NCI-H1092 treated with DMSO at 0.1 percent for 48 hours (cell line): ENCODE data around the gene UNC13C.

Experiments used
- DNase-seq: peaks from one replicate; lab custom pipeline; 2025; lab: John Stamatoyannopoulos, UW

UNC13C gene

DNA sequence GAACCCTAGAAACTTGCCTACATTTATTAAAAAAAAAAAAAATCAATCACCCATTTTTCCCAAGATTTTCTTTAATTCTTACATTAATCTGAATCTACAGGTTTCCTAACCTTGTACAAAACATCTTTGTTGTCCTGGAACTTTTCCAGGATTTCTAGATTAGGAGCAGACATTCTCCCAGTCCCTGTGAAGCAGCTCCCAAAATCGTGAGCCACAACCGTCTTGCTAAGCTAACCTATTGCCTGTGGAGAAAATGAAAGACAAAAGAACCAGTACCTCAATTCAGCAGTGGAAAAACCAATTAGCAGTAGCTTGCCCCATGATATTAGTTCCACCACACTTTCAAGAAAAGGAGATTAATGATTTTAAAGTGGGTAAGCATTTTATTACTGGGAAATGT is 522.1 kb downstream of the UNC13C start:
- DNase-seq = no peak

DNA sequence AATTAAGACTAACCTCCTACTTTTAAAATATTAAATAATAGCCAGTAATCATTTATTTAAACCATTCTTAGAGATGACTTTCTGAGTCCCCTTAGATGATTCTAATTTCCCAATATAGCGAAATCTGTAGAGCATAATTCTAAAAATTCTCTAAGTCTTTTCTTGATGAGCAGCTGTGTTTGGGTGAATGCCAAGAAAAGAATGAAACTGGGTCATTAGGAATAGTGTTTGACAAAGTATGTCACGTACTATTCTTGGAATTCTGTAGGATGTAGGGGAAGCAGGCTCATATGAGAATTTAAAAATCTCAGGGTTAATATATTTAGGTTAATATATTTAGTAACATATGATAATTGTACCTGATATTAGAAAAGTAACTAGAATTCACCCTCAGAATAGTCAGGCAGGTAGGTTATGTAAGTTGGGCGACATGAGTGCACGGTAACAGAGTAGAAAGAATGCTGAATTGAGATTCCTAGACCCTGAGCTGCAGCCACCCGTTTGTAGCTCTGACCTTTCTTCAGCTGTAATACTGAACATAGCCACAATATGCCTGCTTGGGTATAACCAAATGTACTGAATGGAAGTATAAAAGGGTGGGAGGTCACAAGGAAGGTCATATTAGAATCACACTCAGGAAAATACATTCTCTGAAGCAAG is 524.3 kb downstream of the UNC13C start:
- DNase-seq = no peak

DNA sequence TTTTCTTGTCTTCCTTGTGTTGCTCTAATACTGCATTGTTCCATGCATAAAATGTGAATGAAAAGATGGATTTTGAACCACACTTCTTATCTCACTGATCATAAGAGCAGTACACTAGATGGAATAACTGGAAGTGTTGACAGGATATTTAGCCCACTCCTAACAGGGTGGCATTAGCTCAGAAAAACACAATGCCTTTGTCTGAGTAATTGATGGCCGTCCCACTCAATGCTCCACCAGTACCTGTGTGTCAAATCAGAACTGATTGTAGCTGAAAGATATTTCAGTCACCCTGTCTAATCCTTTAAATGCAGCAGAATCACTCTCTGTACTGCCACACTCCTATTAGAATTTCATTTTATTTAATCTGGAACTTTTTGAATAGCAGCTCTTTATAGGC is 526.5 kb downstream of the UNC13C start:
- DNase-seq = no peak

DNA sequence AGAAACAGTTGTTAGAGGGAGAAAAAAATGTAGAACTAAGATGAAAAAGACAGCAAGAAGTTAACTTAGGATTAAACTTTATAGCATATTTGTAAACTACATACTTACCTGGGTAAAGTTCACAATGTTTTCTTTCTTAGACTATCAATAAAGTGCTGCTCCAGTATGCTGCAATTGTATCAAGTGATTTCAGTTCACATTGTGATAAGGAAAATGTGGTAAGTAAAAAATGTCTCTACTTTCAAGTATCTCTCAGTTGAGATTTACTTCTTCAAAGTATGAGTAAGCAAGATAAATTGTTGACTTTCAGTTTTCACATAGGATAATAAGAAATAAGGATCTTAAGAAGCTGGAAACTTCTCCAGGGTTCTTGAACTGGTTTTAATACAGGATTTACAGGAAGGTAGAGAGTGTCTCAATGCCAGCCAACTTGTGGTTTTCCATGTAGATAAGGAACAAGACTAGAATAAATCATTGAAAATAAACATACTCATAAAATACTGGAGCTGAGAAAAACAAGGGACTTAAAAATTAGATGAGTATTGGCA is 528.8 kb downstream of the UNC13C start:
- DNase-seq = no peak

DNA sequence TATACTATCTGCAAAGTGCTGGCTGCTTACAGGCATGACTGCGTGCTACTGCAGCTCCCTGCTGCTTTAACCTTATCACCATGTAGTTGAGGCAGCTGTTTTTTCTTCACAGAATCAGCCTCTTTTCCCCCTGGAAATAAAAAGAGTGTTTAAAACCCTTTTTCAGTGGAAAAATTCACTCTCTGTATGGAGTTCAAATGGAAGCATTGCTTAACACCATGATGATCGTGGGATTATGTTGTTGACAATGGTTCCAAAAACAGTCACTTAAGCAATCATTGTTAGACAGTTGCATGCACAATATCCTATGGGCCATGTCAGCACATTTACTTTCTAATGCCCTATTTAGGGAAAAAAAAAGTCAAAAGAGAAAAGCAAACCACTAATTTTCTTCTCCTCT is 536.4 kb downstream of the UNC13C start:
- no peak for DNase-seq

DNA sequence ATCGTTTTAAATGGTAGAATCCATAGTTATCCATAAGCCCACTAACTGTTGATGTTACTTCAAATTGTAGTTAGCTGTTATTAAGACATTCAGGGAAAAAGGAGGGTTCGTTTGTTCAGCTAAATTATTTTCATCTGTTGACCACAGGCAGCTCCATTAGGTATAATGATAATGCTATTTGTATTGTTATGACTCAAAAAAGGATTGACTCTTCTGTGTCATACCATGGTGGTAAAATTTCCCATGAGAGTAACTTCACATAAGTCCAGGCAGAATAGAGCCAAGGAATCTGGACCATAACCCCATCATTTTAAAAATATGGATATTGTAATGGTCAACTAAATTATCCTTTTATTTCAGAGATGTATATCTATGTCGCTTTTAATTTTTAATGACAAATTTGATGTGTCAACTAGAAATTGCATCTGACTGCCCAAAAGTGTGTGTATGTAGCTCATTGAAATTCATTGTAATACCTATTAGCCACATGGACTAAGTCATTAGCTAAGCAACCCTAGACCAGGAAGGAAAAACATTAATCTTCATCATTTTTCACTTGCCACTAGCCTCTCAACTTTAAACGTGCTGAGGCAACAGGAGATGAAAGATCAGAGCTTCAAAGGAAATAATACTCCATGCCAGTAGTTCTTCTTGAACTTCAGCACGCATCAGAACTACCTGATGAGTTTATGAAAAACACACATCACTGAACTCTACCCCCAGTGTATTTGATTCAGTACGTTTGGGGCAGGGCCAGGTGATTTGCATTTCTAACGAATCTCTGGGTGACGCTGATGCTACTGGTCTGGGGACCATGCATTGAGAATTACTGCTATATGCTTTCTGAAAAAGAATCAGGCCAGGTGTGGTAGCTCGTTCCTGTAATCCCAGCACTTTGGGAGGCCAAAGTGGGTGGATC is 537.7 kb downstream of the UNC13C start:
- no peak for DNase-seq

DNA sequence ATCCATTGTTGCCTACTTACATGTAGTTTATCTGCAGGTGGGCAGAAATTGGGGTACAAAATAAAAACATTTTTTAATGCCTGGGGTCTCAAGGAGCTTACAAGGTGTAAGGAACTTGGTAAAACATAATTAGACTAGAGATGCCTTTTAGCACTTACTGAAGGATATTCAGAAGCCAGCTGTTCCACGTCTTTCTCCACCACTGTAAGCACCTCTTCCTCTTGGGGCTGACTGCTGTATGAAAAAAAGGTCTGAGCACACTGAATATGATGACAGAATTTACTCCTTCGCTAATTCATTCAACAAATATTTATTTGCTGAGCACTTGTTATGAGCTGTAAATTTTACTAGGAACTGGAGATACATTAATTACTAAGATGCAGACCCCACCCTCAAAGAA is 539.1 kb downstream of the UNC13C start:
- DNase-seq = no peak

DNA sequence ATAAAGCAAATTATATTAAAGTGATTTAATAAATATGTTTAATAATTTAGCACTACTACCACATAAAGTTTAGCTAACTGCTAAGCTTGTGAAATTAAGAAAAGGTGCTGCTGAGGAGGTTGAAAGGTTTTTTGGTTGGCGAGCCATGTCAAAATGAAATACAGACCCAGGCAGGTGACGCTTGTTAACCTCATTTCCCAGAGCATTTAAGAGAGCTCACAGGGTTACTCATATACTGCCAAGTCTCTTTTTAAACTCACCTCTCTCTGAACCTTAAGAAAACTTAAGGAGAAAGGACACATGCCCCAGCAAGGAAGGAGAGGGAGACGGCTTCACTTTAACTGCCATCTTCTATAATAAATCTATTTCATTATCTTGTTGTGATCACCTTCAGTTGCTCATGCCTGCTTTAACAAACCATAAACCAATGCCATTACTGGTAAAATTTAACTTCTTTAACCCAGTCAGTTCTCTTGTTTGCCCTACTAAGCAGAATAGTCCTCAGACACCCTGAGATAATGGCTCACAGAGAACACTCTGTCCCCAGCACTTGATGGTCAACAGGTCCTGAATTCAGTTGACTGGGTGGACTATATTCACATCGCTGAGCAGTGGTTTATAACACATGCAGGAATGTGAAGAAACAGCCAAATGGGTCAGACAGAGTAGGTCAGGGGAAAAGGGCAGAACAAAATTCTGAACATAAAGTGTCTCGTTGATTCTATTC is 540.1 kb downstream of the UNC13C start:
- no peak for DNase-seq

DNA sequence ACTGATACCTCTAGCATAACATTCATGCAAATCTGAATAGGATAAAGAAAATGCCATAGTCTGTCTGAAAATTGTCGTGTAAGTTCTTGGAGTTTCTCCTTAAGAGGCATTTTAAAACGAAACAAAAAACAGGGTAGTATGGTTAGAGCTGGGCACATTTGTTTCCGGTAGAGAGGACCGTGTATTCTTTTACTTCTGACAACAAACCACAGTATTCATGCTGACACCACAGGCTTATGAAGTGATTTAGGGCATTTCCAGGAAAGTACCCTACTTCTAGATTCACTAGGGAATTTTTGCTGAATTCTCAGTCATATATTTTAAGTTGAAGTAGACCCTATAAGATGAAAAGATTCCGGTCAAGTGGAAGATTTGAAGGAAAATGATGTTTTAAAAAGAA is 541.3 kb downstream of the UNC13C start:
- DNase-seq = no peak

DNA sequence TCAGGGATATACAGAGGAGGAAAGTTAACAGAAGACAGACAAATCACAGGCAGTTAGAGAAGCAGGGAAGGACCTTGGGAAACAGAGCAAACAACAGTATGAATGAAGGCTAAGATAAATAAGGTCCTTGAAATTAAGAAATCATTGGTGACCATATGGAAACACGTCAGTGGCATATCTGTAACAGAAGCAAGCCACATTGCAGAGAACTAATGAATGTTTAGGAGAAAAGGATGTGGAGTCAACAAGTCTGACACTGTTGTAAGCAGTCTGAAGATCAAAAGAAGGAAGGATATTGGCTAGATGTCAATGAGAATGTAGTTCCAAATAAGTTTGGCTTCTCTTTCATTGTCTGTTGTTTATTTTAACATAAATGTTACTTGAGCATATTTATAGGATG is 542.4 kb downstream of the UNC13C start:
- DNase-seq = no peak

DNA sequence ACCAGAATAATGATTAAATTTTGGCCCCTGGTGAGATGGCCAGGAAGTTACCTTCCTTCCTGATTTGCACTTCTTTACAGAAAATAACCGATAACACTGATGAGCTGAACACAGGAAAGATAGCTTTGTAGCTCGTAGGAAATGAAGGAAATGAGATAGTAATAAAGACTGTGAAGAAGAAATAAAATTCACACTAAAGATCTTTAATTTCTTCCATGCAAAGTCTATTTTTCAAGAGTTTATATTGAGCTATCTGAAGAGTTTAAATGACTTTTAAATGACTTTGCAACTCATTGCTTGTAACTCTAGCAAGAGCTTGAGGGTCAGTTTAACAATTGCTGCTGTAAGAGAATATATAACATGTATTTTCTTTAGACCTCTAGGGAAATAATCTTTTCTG is 543.0 kb downstream of the UNC13C start:
- no peak for DNase-seq

DNA sequence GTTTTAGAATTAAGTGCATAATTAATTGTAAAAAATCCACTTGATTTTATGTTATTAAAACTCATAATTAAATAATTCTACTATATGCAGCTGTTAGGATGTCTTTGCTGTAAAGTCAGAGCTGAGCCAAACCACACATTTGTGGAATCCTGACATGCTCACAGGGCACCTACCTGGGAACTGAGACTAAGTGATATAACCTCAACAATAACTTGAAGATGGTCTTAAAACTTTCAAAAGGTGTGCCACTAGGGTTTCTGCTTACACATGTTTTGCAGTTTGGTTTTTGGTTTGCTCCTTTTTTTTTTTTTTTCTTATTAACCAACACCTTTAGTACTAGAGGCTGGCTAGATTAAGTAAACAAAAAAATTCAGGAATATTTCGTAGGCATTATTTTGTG is 549.8 kb downstream of the UNC13C start:
- DNase-seq = no peak

DNA sequence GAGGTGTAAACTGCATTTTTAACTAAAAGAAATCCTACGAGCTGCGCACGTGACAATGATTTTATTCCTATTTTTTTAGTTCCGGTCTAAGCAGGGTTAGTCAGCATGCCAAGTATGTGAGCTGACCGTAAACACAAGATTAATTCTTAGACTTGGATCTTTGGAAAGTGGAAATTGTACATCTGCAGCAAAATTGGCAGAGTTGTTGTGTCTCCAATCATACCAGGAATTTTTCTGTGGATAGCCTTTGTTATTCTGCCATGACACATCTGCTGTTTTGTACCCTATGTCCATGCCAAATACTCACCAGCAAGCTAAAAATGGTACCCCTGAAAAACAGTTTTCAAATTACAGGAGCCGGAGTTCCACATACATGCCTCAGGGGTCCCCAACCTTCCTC is 562.5 kb downstream of the UNC13C start:
- no peak for DNase-seq

DNA sequence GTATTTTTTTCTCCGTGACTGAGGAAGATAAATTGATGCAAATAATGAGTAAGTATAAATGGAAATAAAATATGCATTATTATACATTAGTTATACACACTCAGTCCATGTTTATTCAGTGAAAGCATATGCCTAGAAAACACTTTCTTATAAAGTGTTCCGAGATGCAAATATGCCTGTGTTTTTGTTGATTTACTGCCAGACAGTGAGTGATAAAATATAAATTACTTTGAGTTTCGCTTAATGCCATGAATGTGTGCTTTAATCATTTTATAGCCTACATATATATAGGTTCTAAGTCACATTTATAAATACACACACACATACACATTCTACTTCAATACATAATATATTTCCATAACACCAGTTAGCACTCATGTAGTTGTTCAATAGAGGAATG is 569.2 kb downstream of the UNC13C start:
- DNase-seq = no peak

DNA sequence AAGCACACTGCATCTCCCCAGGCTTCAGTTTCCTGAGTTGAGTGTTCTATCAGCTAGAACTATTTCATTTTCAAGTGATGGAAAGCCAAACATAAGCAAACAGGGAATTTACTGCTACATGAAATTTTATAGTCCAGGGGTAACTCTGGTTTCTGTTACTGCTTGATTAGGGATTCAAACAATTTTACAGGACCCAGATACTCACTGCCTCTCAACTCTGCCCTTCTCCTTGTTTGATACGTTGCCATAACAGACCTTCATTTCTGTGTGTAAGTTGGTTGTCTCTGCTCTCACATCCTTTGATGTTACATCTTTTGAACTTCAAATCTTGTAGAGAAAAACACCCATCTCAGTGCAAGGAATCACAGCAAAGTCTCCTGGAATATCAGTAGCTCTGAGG is 572.7 kb downstream of the UNC13C start:
- no peak for DNase-seq

DNA sequence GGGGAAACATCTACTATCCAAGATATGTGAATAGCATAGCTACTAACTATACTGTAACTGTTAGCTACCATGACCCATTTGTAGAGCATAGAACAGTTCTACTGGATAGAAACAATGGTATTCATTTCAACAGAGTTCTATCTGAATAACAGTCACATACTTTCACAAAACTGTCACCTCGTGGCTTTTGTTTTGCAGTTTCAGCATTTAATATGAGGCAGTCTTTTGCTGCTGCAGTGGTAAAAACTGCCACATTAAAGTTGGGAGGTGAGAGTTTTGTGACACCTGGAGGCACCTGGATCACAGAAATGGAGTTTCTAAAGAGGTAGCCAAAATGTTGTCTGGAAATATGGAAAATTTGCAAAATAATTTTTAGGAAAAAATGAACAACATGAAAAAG is 578.0 kb downstream of the UNC13C start:
- DNase-seq = no peak

DNA sequence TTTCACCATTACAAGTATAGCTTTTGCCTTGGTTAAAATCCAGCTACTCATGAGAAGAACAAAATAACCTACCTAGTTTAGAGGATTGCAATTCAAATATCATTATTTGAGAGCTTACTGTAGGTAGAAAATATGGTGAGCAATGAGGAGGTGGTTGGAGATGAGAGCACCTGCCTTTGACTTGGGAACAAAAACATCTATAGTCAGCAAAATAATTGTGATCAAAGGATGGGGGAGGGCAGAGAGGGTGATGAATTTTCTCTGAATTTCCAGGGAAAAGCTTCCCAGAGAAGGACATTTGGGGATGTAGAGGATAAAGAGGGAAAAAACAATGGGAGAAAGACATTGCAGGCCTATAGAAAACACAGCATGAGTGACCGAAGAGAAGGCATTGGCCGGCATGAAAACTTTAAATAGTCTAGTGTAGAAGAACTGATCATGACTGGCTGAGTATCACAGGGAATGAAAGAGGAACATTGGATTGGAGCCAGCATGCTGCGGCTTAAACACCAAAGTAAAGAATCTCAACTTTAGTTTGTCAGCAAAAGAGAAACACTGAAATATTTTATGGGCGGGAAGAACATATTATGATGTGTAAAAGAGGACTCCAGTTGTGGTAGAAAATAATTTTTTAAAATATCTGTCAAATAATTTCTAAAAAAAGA is 581.3 kb downstream of the UNC13C start:
- no peak for DNase-seq

DNA sequence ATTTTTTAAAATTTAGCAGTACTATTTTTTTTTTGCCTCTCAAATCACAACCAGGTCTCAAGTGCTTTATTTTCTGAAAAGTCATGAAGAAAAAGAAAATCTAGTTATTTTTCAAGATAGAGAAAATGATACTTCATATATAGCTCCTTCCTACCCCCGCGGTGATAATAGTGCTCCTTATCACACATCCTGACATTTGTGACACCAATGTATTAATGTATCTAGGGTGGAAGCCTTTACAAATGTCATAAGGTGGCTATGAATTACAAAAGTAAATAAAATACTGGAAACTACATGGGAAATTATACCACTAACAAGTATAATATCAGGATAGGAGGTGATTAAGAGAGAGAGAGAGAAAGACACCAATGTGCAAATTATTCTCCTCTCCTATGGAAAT is 582.2 kb downstream of the UNC13C start:
- DNase-seq = no peak

DNA sequence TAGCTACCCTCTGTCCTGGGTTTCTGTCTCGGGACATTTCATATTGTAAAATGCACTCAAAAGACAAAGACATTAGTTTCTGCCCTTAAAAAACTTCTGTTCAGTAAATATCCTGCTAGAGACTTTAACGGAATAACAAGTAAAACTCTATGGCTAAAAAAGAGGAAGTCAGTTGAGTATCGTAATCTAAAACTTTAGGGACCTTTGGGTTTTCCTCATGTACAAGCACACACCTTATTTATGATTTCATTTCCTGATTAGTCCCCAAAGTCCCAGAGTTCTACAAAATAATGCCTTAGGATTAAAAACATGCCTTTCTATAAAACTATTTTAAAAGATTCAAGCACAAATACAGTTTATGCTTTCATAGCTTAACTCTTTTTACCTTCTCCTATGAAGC is 585.9 kb downstream of the UNC13C start:
- no peak for DNase-seq

DNA sequence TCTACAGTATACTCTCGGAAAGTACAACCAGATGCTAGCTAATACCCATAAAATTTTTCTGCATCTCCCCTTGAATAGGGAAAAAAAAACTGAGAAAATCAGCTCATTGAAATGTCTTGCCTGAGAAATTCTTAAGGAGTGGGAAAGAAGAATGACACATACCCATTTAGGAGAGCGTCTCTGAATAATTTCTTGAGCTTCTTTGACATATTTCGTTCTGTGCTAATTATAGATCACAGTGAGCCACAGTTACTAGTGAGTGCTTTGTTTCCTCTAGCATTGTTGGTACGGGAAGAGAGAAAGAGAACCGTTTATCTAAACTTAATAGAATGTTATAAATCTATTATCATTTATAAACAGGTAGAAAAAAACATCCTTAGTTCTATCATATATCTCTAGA is 588.4 kb downstream of the UNC13C start:
- DNase-seq = no peak

DNA sequence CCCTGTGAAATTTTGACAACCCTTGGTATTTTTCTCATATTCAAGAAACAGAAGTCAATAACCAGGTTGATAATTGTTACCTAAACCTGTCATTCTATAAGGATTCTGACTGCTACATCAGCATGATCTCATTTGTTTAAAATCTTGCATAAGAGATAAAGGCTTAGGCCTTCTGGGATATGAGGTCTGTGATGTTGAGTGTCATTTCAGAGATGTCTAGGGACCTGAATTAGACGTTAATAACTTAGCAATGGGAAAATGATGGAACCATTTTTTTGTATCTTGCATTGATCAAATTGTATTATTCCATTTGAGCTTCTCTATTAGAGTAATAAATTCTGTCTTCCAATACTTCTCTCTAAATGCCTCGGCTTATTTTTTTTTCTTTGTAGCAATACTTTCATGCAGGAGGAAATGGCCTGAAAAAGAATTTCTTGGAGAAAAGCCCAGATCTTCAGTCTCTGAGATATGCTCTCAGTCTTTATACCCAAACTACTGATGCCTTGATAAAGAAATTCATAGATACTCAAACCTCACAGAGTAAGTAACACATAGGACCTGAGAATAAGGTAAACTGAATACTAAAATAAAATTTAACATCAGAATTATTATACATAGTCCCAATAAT is 589.3 kb downstream of the UNC13C start:
- DNase-seq = no peak

DNA sequence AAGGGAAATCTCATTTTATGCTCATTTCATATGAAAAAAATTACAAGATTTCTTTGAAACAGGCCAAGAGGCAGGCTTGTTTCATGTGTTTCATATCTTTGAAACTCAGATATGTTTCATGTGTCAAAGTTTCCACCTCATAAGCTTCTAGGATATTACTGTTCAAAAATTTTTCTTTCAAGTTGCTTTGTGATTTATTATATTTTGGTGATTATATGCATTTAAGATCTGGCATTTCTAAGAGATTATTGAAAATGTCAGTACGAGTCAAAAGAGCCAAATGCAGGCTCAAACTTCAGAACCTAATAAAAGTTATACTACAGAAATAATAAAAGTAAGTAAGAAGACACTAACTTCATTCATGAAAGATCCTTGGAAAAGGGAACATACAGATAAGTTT is 590.1 kb downstream of the UNC13C start:
- DNase-seq = no peak
